Loucy (cell line): Measurements from ENCODE around the gene PHKG1.
"Not testable (repeated sequence)": the region's sequence is repeated elsewhere in the genome, so short reads cannot be mapped to it uniquely, and the experiment has no call there.

Source experiments
- H2AFZ ChIP-seq: fragments of 200-600 bp; sonication (generic); 2 replicates; pipeline ENCODE4 v1.6.0; 2016; ENCODE audit warnings: antibody characterized with exemption, mild to moderate bottlenecking, low read length, moderate library complexity
- H3F3A ChIP-seq: fragments of 200-600 bp; 2 replicates; pipeline ENCODE4 v1.6.0; 2016; ENCODE audit warnings: antibody characterized with exemption, low read depth, mild to moderate bottlenecking
- H3K27me3 ChIP-seq: fragments of 200-600 bp; sonication (generic); 2 replicates; pipeline ENCODE4 v1.6.1; 2014; ENCODE audit warnings: low read length, mild to moderate bottlenecking; ENCODE audit not compliant: insufficient read depth, poor library complexity, severe bottlenecking
- H3K36me3 ChIP-seq: fragments of 200-600 bp; sonication (generic); 2 replicates; pipeline ENCODE4 v1.6.1; 2016; ENCODE audit warnings: low read length; ENCODE audit not compliant: insufficient read depth
- H3K4me1 ChIP-seq: fragments of 200-600 bp; sonication (generic); 2 replicates; pipeline ENCODE4 v1.5.1; 2014; ENCODE audit warnings: low read length, mild to moderate bottlenecking; ENCODE audit not compliant: insufficient read depth, poor library complexity, severe bottlenecking
- H3K4me2 ChIP-seq: fragments of 200-600 bp; sonication (generic); 2 replicates; pipeline ENCODE4 v1.6.0; 2014; ENCODE audit warnings: antibody characterized with exemption, low read length, low read depth, mild to moderate bottlenecking; ENCODE audit not compliant: poor library complexity, severe bottlenecking
- H3K4me3 ChIP-seq: fragments of 200-600 bp; sonication (generic); 2 replicates; pipeline ENCODE4 v1.5.1; 2014; ENCODE audit warnings: low read length, mild to moderate bottlenecking, mixed read lengths; ENCODE audit not compliant: poor library complexity, severe bottlenecking
- H3K79me2 ChIP-seq: fragments of 200-600 bp; sonication (generic); 2 replicates; pipeline ENCODE4 v1.6.1; 2014; ENCODE audit warnings: low read length; ENCODE audit not compliant: insufficient read depth
- H3K9ac ChIP-seq: fragments of 200-600 bp; sonication (generic); 2 replicates; pipeline ENCODE4 v1.6.0; 2014; ENCODE audit warnings: mild to moderate bottlenecking, low read depth, low read length, moderate library complexity; ENCODE audit not compliant: poor library complexity, severe bottlenecking
- H3K9me2 ChIP-seq: fragments of 200-600 bp; sonication (generic); replicated peaks from 2 replicates; pipeline ENCODE4 v1.6.1; 2016; ENCODE audit warnings: low read depth, low read length, mixed read lengths
- H3K9me3 ChIP-seq: fragments of 200-600 bp; sonication (generic); 2 replicates; pipeline ENCODE4 v1.6.1; 2014; ENCODE audit warnings: mild to moderate bottlenecking, antibody characterized with exemption, low read length, low read depth; ENCODE audit not compliant: insufficient read depth
- H4K20me1 ChIP-seq: fragments of 200-600 bp; sonication (generic); 2 replicates; pipeline ENCODE4 v1.6.0; 2014; ENCODE audit warnings: antibody characterized with exemption, low read length, mild to moderate bottlenecking; ENCODE audit not compliant: insufficient read depth, poor library complexity, severe bottlenecking
- CTCF ChIP-seq: fragments of 200-600 bp; sonication (generic); conservative IDR thresholded peaks from 2 replicates; pipeline ENCODE4 v1.5.1; 2014; ENCODE audit warnings: mild to moderate bottlenecking, antibody characterized with exemption, low read length
- EZH2phosphoT487 ChIP-seq: fragments of 200-600 bp; IDR thresholded peaks from 2 replicates; pipeline ENCODE4 v1.6.1; 2018; ENCODE audit warnings: antibody characterized with exemption, mild to moderate bottlenecking, moderate library complexity, borderline replicate concordance

Gene PHKG1

GRCh38 chr7:56092789-56093531, at the start of gene PHKG1:
PHKG1 (minus strand) TSS chr7:56092952; CDS start chr7:56088941, 4,011 bp downstream.
- Histone ChIP-seq H3K4me1 (no peaks in the 10 kb centered on the region), H3K4me2 (no peak within 1 kb of the TSS), H3K4me3 (no peak within 1 kb of the TSS), H3K9me3 (no peaks in the 10 kb centered on the region), H3K9ac (no peak within 1 kb of the TSS), H3K27me3 (no peaks in the 10 kb centered on the region), H4K20me1 (no peaks in the 10 kb centered on the region), H3K79me2 (no peaks in the 10 kb centered on the region), H3K36me3 (no peaks in the 10 kb centered on the region), H3F3A (no peaks in the 10 kb centered on the region), H2AFZ (no peak within 1 kb of the TSS), H3K9me2 (no peaks in the 10 kb centered on the region)
- TF ChIP-seq EZH2phosphoT487 (no peak), CTCF (0 out of 2 replicates have a peak, but pooled peaks have one; percentile 17)

- H3K9ac ChIP-seq, H4K20me1 ChIP-seq, H3K27me3 ChIP-seq, H3K4me3 ChIP-seq, H3K9me3 ChIP-seq, H3K9me2 ChIP-seq, H3K36me3 ChIP-seq, H3K79me2 ChIP-seq, H2AFZ ChIP-seq, H3K4me2 ChIP-seq, H3F3A ChIP-seq, H3K4me1 ChIP-seq: not testable (repeated sequence)
Observed at GRCh38 chr7:56131062-56131461, 38.3 kb upstream of the PHKG1 start.

GRCh38 chr7:56127241-56127975, 34.7 kb upstream of the PHKG1 start:
- no peak overlapping the region for H2AFZ ChIP-seq
- H3K9me2 ChIP-seq = no peaks in the 10 kb centered on the region
- no peak overlapping the region for H3K4me3 ChIP-seq
- no peaks in the 10 kb centered on the region for H3K27me3 ChIP-seq
- no peaks in the 10 kb centered on the region for H4K20me1 ChIP-seq
- no peaks in the 10 kb centered on the region for H3K9me3 ChIP-seq
- no peak overlapping the region for H3K4me2 ChIP-seq
- no peaks in the 10 kb centered on the region for H3K36me3 ChIP-seq
- no peaks in the 10 kb centered on the region for H3F3A ChIP-seq
- no peak for TF ChIP-seq CTCF
- no peaks in the 10 kb centered on the region for H3K79me2 ChIP-seq
- no peaks in the 10 kb centered on the region for H3K4me1 ChIP-seq
- H3K9ac ChIP-seq = no peak overlapping the region
